ENCODE results near the gene CLDN25. TPM values are rescaled to one million over a fixed set of nuclear protein-coding genes. Genes with fewer than 3 reads are reported as not detected.
"Not testable (repeated sequence)": the region's sequence is repeated elsewhere in the genome, so short reads cannot be mapped to it uniquely, and the experiment has no call there.

The CLDN25 gene
- polyA plus RNA-seq = not detected
- long read RNA-seq, donor 1 = 0 reads
- long read RNA-seq, donor 2 = 0 reads
- long read RNA-seq, donor 3 = 0 reads
- long read RNA-seq, donor 4 = 0 reads
- long read RNA-seq, donor 5 = 0 reads
- long read RNA-seq, donor 6 = 0 reads
- long read RNA-seq, donor 7 = 0 reads
- long read RNA-seq, donor 8 = 0 reads
- long read RNA-seq, donor 9 = 0 reads
- long read RNA-seq, donor 10 = 0 reads

- FAIRE-seq = no peak
These were observed at the start of gene CLDN25 for GRCh38 chr11:113779496-113779895. TSS of gene CLDN25 (plus strand) at chr11:113779796. CDS start at chr11:113779796, 0 bp downstream.

GRCh38 chr11:113730887-113731726 lies 48.5 kb upstream of the CLDN25 start:
- no peak for FAIRE-seq
- Histone ChIP-seq H3K27me3 (ENCODE audit: control insufficient read depth in 3 of 3, insufficient read depth in 3 of 3, low read length in 3 of 3) (no peaks in the 10 kb centered on the region), H3K27ac (ENCODE audit: low read depth in 1 of 3, low read length in 2 of 3) (no peak overlapping the region), H3K4me1 (ENCODE audit: control insufficient read depth in 3 of 3, insufficient read depth in 2 of 3, low read depth in 1 of 3, low read length in 2 of 3) (peaks cover 0 to 5% (median 0%) of the 10 kb centered on the region in 3 donors), H3K9me3 (ENCODE audit: control insufficient read depth in 2 of 2, insufficient read depth in 1 of 2, low read depth in 1 of 2, low read length in 1 of 2) (no peaks in the 10 kb centered on the region), H3K36me3 (ENCODE audit: control insufficient read depth in 3 of 3, insufficient read depth in 2 of 3, low read depth in 1 of 3, low read length in 3 of 3) (peaks cover 7 to 10% (median 9%) of the 10 kb centered on the region in 3 donors), H3K4me3 (ENCODE audit: low read depth in 1 of 3, low read length in 3 of 3) (no peak overlapping the region)
- 30 to 52% (median 34%) methylated on average over 4 of the region's 4 CpGs for WGBS, 3 donors
- DNase-seq = peak; percentile 63 to 72

More at GRCh38 chr11:113779496-113779895, at the start of gene CLDN25:
- Histone ChIP-seq H3K27ac (ENCODE audit: low read depth in 1 of 3, low read length in 2 of 3) (no peak within 1 kb of the TSS), H3K4me1 (ENCODE audit: control insufficient read depth in 3 of 3, insufficient read depth in 2 of 3, low read depth in 1 of 3, low read length in 2 of 3) (no peaks in the 10 kb centered on the region), H3K4me3 (ENCODE audit: low read depth in 1 of 3, low read length in 3 of 3) (no peak within 1 kb of the TSS), H3K27me3 (ENCODE audit: control insufficient read depth in 3 of 3, insufficient read depth in 3 of 3, low read length in 3 of 3) (peaks cover 0 to 7% (median 0%) of the 10 kb centered on the region in 3 donors), H3K36me3 (ENCODE audit: control insufficient read depth in 3 of 3, insufficient read depth in 2 of 3, low read depth in 1 of 3, low read length in 3 of 3) (no peaks in the 10 kb centered on the region), H3K9me3 (ENCODE audit: control insufficient read depth in 2 of 2, insufficient read depth in 1 of 2, low read depth in 1 of 2, low read length in 1 of 2) (no peaks in the 10 kb centered on the region)
- DNase-seq = no peak
- WGBS, 3 donors = 69 to 73% (median 70%) methylated on average over 4 of the region's 4 CpGs

GRCh38 chr11:113732092-113732491 lies 47.5 kb upstream of the CLDN25 start:
- FAIRE-seq (no peak), DNase-seq (no peak)
- no peak overlapping the region for H3K4me3 ChIP-seq (ENCODE audit: low read depth in 1 of 3, low read length in 3 of 3)
- no peaks in the 10 kb centered on the region for H3K4me1 ChIP-seq (ENCODE audit: control insufficient read depth in 3 of 3, insufficient read depth in 2 of 3, low read depth in 1 of 3, low read length in 2 of 3)
- 93 to 97% (median 95%) methylated on average over 5 of the region's 5 CpGs for WGBS, 3 donors
- H3K36me3 ChIP-seq (ENCODE audit: control insufficient read depth in 3 of 3, insufficient read depth in 2 of 3, low read depth in 1 of 3, low read length in 3 of 3) = peaks cover 7 to 12% (median 10%) of the 10 kb centered on the region in 3 donors
- no peaks in the 10 kb centered on the region for H3K9me3 ChIP-seq (ENCODE audit: control insufficient read depth in 2 of 2, insufficient read depth in 1 of 2, low read depth in 1 of 2, low read length in 1 of 2)
- H3K27me3 ChIP-seq (ENCODE audit: control insufficient read depth in 3 of 3, insufficient read depth in 3 of 3, low read length in 3 of 3) = no peaks in the 10 kb centered on the region
- H3K27ac ChIP-seq (ENCODE audit: low read depth in 1 of 3, low read length in 2 of 3) = no peak overlapping the region

GRCh38 chr11:113736323-113736722 lies 43.3 kb upstream of the CLDN25 start:
- Histone ChIP-seq H3K4me3 (ENCODE audit: low read depth in 1 of 3, low read length in 3 of 3) (no peak overlapping the region), H3K9me3 (ENCODE audit: control insufficient read depth in 2 of 2, insufficient read depth in 1 of 2, low read depth in 1 of 2, low read length in 1 of 2) (no peaks in the 10 kb centered on the region), H3K27ac (ENCODE audit: low read depth in 1 of 3, low read length in 2 of 3) (no peak overlapping the region), H3K4me1 (ENCODE audit: control insufficient read depth in 3 of 3, insufficient read depth in 2 of 3, low read depth in 1 of 3, low read length in 2 of 3) (no peaks in the 10 kb centered on the region), H3K27me3 (ENCODE audit: control insufficient read depth in 3 of 3, insufficient read depth in 3 of 3, low read length in 3 of 3) (no peaks in the 10 kb centered on the region), H3K36me3 (ENCODE audit: control insufficient read depth in 3 of 3, insufficient read depth in 2 of 3, low read depth in 1 of 3, low read length in 3 of 3) (peaks cover 10 to 19% (median 12%) of the 10 kb centered on the region in 3 donors)
- FAIRE-seq (no peak), DNase-seq (no peak)
- 86 to 96% (median 93%) methylated on average over 1 of the region's 1 CpG for WGBS, 3 donors

- no peaks in the 10 kb centered on the region for H3K9me3 ChIP-seq (ENCODE audit: control insufficient read depth in 2 of 2, insufficient read depth in 1 of 2, low read depth in 1 of 2, low read length in 1 of 2)
- H3K4me1 ChIP-seq (ENCODE audit: control insufficient read depth in 3 of 3, insufficient read depth in 2 of 3, low read depth in 1 of 3, low read length in 2 of 3) = no peaks in the 10 kb centered on the region
- H3K27ac ChIP-seq (ENCODE audit: low read depth in 1 of 3, low read length in 2 of 3) = no peak overlapping the region
- H3K4me3 ChIP-seq (ENCODE audit: low read depth in 1 of 3, low read length in 3 of 3) = no peak overlapping the region
- 96 to 97% (median 97%) methylated on average over 3 of the region's 3 CpGs for WGBS, 3 donors
- H3K27me3 ChIP-seq (ENCODE audit: control insufficient read depth in 3 of 3, insufficient read depth in 3 of 3, low read length in 3 of 3) = no peaks in the 10 kb centered on the region
- peaks cover 4 to 10% (median 9%) of the 10 kb centered on the region in 3 donors for H3K36me3 ChIP-seq (ENCODE audit: control insufficient read depth in 3 of 3, insufficient read depth in 2 of 3, low read depth in 1 of 3, low read length in 3 of 3)
- DNase-seq (no peak), FAIRE-seq (no peak)
These were observed 26.7 kb upstream of the CLDN25 start for GRCh38 chr11:113752932-113753331.

GRCh38 chr11:113760241-113760640 lies 19.4 kb upstream of the CLDN25 start:
- FAIRE-seq = no peak
- no peaks in the 10 kb centered on the region for H3K9me3 ChIP-seq (ENCODE audit: control insufficient read depth in 2 of 2, insufficient read depth in 1 of 2, low read depth in 1 of 2, low read length in 1 of 2)

GRCh38 chr11:113763040-113763439 lies 16.6 kb upstream of the CLDN25 start:
- 96 to 98% (median 98%) methylated on average over 2 of the region's 2 CpGs for WGBS, 3 donors
- FAIRE-seq = not testable (repeated sequence)

More at GRCh38 chr11:113760241-113760640, 19.4 kb upstream of the CLDN25 start:
- DNase-seq = no peak
- Histone ChIP-seq H3K27ac (ENCODE audit: low read depth in 1 of 3, low read length in 2 of 3) (no peak overlapping the region), H3K27me3 (ENCODE audit: control insufficient read depth in 3 of 3, insufficient read depth in 3 of 3, low read length in 3 of 3) (no peaks in the 10 kb centered on the region), H3K4me1 (ENCODE audit: control insufficient read depth in 3 of 3, insufficient read depth in 2 of 3, low read depth in 1 of 3, low read length in 2 of 3) (no peaks in the 10 kb centered on the region), H3K36me3 (ENCODE audit: control insufficient read depth in 3 of 3, insufficient read depth in 2 of 3, low read depth in 1 of 3, low read length in 3 of 3) (peaks cover 2 to 17% (median 8%) of the 10 kb centered on the region in 3 donors), H3K4me3 (ENCODE audit: low read depth in 1 of 3, low read length in 3 of 3) (no peak overlapping the region)
- 93 to 96% (median 94%) methylated on average over 3 of the region's 3 CpGs for WGBS, 3 donors

GRCh38 chr11:113764527-113765219 lies 14.9 kb upstream of the CLDN25 start:
- Histone ChIP-seq H3K27me3 (ENCODE audit: control insufficient read depth in 3 of 3, insufficient read depth in 3 of 3, low read length in 3 of 3) (no peaks in the 10 kb centered on the region), H3K4me3 (ENCODE audit: low read depth in 1 of 3, low read length in 3 of 3) (no peak overlapping the region), H3K36me3 (ENCODE audit: control insufficient read depth in 3 of 3, insufficient read depth in 2 of 3, low read depth in 1 of 3, low read length in 3 of 3) (peaks cover 5 to 14% (median 6%) of the 10 kb centered on the region in 3 donors), H3K4me1 (ENCODE audit: control insufficient read depth in 3 of 3, insufficient read depth in 2 of 3, low read depth in 1 of 3, low read length in 2 of 3) (no peaks in the 10 kb centered on the region), H3K27ac (ENCODE audit: low read depth in 1 of 3, low read length in 2 of 3) (no peak overlapping the region), H3K9me3 (ENCODE audit: control insufficient read depth in 2 of 2, insufficient read depth in 1 of 2, low read depth in 1 of 2, low read length in 1 of 2) (no peaks in the 10 kb centered on the region)
- no peak for FAIRE-seq
- WGBS, 3 donors = 80 to 93% (median 88%) methylated on average over 2 of the region's 2 CpGs
- no peak for DNase-seq

More at GRCh38 chr11:113763040-113763439, 16.6 kb upstream of the CLDN25 start:
- H3K27me3 ChIP-seq (ENCODE audit: control insufficient read depth in 3 of 3, insufficient read depth in 3 of 3, low read length in 3 of 3); H3K4me3 ChIP-seq (ENCODE audit: low read depth in 1 of 3, low read length in 3 of 3); DNase-seq; H3K27ac ChIP-seq (ENCODE audit: low read depth in 1 of 3, low read length in 2 of 3); H3K4me1 ChIP-seq (ENCODE audit: control insufficient read depth in 3 of 3, insufficient read depth in 2 of 3, low read depth in 1 of 3, low read length in 2 of 3); H3K9me3 ChIP-seq (ENCODE audit: control insufficient read depth in 2 of 2, insufficient read depth in 1 of 2, low read depth in 1 of 2, low read length in 1 of 2): not testable (repeated sequence)
- peaks cover 2 to 21% (median 8%) of the 10 kb centered on the region in 3 donors for H3K36me3 ChIP-seq (ENCODE audit: control insufficient read depth in 3 of 3, insufficient read depth in 2 of 3, low read depth in 1 of 3, low read length in 3 of 3)
